ENCODE results near the gene PTPRG.

PTPRG gene

DNA sequence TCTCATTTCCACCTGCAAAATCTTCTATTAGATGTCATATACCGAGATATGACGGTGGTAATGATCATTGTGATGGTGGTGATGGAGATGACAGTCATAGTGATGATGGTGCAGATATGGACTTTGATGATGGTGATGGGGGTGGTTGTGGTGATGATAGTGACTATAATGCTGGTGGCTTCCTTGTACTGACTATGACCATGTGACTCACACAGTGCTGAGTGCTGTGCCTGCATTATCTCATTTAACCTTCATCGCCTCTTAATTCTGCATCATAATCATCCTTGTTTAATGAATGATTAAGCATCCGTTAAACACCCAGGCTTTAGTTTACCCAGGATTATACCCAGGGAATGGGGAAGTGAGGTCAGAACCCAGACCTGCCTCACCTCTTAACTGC, 480.3 kb downstream of the PTPRG start:
- DNase-seq, result no peak

DNA sequence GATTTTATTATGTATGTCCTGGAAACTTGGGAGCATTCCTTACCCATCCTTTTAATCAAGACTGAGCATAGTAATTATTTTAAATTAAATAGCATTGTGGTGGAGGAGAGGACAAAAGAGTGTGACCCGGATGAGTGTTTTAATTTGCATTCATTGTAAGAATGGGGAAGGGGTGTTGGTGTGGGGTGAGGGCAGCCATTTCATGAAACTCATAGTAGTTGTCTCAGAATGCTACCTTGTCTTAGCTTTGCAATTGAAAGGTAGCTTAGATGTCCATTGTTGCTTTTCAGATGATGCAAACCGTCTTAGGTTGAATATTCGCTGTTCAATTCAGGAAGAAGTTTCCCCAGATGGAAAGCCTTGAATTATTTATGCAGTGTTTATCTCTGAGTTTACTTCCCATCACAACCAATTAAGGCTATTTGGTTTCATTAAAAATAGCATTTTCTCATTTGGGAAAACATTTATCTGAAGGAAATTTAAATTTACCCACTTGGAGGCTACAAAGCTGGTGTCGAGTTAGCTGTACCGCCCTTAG, 483.6 kb downstream of the PTPRG start:
- DNase-seq, result no peak

DNA sequence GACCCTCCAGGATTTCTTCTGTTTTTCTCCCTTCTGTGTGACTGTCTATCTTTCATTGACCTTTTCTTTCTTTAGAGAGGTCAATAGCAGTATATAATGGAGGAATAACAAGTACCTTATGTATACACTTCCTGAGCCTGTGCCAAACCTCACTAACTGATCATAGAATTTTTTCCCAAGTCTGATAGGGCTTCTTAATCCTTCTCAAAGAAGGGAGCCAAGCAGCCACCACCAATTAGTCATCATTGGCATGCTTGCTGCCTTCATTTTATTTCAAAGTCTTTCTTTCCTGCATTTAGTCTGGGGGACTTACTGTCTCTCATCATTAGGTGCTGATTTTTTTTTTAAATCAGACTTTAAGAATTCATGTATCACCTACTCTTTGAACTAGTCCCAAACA, 485.0 kb downstream of the PTPRG start:
- no peak for DNase-seq

DNA sequence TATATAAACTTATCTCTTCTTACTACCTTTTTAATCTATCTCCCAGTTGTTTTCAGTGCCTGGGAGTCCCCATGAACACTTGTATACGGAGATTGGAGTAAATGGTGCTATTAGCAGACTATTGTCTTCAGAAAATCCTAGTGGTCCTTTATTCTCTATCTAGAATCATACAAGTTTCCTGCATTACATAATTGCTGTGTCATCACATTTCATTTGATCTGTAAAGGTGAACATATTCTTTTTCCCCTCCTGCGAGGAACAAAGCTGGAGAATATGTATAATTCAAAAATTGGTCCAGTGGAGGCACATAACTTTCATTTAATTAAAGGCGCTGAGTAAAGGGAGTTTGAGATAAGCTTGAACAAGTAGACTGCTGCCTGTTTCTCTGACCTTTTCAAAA, 487.2 kb downstream of the PTPRG start:
- DNase-seq, result no peak

DNA sequence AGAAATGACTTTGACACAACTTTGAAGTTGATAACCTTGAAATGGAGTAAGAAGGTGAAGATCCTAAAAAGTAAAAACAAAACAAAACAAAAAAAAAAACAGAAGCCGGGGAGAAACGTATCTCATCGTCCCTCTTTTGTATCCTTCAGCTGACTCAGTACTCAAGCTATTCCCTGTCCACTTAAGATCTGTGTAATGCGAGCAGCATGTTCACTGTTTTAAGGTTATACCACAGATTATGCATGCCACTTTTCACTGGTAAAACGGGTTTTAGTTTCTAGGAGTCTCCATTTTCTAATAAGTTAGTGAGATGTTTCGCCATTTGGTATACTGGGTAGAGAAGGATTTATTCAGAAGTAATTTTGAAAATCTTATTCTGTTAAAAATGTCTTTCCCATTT, 487.7 kb downstream of the PTPRG start:
- no peak for DNase-seq

DNA sequence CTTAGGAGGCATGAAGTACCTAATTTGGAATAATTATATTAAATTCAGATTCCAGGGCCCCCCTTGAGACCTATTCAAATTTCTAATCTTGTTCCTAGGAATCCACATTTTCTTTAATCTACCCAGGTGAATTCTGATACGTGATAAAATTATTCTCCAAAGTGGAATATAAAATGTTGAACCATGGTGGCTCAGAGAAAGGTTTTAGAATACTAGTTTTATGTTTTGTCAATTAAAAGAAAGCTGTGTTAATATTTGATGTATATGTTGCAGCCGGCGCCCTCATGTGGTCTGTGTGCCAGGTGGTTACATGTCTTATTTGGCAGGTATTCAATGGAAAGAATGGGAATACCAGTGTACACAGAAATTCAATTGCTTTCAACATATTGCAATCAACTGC, 490.1 kb downstream of the PTPRG start:
- DNase-seq, result no peak

DNA sequence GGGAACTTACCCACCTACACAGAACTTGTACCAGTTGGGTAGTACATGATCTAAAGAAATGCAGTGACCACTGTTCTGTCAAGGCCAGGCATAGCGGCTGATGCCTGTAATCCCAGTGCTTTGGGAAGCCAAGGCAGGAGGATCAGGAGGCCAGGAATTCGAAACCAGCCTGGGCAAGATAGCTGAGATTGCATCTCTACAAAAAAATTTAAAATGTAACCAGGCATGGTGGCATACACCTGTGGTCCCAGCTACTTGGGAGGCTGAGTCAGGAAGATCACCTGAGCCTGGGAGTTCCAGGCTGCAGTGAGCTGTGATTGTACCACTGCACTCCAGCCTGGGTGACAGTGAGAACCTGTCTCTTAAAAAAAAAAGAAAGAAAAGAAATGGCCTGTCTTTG, 491.0 kb downstream of the PTPRG start:
- DNase-seq, result no peak

DNA sequence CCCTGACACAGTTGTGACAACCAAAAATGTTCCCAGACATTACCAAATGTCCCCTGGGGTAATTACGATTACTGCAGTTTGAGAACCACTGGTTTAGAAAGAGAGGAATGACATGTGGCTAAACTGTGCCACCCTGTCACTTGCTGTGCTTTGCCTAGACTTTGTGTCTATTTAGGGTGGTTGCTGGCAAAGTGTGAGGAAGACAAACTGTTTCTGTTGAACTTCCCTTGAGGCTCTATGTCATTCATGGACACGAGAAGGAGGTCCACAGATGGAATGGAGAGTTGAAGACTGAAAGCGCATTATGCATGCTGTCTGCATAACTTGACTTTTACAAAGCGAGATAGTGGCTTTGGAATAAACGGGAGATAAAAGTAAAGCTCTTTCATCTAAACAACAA, 495.3 kb downstream of the PTPRG start:
- no peak for DNase-seq

DNA sequence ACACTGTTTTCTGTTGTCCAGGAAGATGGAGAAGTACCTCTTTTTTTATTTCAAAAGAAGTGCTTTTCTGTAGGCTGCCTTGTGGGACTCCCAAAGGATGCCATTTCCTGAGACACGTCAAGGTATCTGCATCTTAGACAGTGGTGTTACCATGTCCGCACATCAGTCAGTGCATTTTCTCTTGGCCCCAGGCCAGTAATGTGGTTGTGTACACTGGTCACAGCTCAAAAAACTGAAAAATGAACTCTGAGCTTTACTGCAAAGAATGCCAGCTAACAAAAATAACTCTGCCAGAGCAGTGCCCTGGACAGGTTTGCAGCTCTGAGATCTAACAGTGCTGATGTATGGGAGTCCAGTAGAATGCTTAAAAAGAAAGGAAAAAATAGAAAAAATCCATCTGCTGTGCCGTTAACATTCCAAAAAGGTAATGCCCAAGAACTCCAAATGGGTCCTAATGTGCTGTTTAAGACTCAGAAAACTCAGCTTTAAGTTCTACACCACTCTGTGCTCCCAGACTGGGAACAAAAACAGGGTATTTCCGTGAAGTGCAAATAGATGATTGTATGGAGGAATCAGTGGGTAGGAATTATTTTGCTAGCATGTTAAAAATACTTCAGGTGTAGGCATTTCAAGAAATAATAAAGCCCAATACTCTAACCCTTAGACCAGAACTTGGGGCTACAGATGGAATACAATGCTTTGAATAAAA, 496.1 kb downstream of the PTPRG start:
- DNase-seq, result no peak

DNA sequence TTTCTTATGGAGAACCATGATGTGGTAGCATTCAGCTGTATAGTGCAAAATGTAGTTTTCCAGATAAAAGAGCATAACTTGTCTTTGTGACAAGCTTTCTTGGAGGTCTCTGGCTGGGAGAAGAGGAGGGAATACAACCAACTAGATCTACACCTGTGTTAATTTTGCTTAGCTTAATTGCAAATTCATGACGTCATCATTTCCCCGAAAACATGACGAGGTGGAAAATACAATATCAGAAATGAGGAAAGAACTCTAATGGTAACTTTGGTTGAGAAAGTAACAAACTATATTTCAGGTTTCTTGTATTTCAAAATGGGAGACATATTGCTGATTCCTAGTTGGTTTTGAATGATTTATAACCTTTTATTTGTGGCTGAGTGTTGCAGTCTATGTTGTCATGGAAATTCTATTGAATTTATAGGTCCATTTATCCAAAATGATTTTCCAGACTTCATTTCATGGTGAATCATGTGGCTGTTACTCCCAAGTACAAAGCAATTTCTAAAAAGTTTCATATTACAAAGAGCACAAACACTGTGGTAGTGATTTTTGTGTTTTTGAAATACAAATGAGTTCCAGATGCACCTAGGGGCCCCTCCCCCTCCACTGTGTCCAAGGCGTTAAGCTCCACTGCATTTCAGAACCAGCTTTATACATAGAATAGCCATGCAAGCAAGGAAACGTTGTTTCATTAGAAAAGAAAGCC, 504.8 kb downstream of the PTPRG start:
- DNase-seq, result no peak

DNA sequence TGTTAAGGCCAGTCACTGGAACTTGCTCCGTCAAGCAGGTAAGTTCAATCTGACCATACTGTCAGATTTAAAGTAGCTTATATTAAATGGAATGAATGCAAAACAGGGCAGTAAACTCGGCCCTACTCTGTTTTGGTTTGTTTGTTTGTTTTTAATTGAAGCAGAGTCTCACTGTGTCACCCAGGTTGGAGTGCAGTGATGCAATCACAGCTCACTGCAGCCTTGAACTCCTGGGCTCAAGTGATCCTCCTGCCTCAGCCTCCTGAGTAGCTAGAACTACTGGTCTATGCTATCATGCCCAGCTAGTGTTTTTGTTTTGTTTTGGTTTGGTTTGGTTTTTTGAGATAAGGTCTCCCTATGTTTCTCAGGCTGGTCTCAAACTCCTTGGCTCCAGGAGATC, 507.0 kb downstream of the PTPRG start:
- DNase-seq, result no peak

DNA sequence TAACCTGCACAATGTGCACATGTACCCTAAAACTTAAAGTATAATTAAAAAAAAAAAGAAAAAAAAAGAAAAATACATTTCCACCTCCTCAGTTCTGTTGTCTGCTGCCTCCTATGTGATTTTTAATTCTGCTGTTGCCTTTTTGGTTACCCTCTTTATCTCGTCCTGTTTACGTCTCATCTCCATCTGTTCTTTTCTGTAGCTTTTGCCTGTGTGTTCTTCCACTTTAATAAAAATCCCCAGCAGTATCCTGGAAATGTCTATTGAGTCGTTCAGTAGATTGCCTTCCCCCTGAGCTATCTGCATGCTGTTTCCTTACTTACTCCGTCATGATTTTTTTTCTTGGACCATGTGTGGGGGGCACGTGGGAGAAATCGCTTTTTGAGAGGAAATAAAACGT, 509.5 kb downstream of the PTPRG start:
- no peak for DNase-seq

DNA sequence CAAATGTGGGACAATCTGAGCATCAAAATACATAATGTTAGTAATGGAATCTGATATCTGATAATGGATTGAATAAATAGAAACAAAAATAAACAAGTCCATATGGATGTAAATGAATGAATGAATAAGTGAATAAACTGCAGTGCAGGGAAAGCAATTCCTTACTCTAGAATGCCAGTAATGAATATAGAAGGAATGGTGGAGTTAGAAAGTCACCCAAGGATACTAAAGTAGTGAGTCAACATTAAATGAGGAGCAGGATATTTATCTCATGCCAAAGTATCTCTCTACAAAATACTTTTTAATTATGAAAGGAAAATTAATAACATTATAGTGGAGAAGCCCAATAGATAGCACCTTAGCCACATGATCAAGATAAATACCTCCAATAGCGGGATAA, 511.7 kb downstream of the PTPRG start:
- DNase-seq, result no peak

DNA sequence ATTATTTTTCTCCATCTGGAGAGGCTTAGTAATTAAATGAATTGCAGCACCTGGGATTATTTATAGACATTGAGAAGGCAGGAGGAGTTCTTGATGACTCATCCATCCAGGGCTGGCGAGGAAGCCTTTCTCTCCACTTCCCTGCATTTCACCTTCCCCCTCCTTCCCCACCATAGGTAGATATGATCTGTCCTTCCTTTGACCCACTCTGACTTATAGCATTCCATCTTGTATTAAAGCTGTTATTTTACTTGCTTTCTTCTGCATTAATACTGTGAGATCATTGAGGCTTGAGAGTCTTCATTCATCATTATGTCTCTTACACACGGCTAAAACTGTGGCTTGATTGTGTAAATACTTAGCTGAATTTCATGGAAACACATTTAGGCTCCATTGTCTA, 523.2 kb downstream of the PTPRG start:
- no peak for DNase-seq

DNA sequence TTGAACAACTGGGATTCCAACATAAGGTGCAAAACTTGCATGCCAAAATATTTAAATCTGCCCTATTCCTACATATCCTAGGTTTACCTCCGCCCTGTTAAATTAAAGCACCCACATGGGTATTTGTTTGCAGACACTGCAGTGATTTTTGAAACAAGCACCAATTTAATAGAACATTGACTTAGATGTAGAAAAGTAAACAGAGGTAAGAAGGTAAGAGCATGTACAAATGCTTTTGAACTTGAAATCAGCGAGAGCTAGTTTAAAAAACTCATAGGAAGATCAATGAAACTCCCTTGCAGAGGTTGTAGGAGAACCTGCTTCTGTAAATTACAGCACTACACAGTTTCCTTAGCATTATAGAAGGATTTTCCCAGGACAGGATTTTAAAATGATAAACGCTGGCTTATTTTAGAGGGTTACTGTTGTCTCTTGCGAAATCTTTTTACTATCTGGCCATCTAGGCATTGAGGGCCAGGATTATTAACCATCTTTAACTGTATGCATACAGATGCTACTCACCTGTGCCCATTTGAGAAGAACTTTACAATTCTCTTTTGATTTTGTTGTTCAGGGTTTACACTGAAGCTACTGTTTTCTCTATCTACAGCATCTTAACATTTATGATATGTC, 527.2 kb downstream of the PTPRG start:
- DNase-seq, result no peak

DNA sequence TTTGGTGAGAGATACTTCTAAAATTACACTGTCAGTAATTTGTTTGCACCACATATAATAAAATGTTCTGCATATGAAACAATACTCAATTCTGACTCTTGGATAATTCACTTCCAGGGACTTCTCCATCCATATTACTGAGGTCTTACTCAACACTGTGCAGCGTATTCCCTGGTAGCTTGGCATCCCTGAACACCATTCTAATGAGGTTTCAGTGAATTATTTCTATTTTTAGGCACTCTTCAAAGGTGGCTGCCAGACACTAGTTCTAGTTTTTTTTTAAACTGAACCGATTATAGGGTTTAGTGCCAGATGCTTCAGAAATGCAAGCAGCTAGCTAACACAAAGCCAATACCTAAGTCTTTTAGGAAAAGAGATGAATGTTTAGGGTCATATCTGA, 528.7 kb downstream of the PTPRG start:
- DNase-seq, result no peak

DNA sequence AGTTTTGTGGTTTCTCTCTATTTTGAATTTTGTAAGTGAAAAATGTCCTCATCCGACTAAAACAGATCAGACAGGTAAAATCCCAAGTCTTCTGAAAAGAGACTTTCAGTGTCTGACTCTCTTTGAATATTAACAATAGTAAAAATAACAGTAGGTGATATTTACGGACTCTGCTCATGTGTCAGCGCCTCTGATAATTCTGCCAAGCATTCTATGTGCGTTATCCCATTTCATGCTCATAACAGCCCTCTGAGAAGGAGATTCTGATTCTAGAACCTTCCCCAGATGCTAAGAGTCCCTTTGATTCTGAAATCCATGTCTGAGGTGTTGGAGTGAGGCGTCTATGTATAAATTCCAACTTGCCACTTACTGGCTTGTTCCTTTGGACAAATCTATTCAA, 529.1 kb downstream of the PTPRG start:
- no peak for DNase-seq

DNA sequence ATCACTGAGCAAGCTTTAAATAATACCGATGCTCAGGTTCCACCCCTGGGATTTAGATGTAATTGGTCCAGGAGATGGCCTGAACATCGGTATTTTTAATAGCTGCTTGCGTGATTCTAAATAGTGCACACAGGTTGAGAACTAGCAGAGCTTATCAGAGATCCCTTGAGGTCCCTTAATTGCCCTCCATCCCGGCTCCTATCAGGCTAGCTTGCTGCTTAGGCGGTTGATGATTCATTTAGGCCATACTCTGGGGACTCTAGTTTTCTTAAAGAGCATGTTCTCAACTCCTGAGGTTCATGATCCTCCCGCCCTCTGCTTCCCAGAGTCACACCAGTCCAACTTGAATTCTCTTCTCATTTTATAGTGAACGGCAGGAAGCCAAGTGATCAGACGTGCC, 531.7 kb downstream of the PTPRG start:
- DNase-seq, result no peak

DNA sequence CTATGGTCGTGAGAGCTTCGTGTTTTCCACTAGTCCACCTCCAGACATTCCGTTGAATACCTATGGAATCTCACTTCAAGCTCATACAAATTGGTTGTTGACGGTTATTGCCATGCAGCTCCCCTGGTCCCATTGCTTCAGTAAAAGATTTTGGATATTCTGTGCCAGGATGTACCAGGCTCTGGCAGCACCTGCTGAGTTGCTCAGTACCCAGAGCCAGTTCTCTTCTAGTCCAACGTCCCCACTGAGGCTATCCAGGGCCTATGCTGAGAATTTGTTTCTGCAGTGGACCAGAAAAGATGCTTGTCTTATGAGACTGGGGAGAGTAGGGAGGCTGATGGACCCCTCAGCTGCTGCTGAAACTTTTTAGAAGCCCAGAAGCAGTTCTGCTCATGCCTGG, 533.1 kb downstream of the PTPRG start:
- no peak for DNase-seq

DNA sequence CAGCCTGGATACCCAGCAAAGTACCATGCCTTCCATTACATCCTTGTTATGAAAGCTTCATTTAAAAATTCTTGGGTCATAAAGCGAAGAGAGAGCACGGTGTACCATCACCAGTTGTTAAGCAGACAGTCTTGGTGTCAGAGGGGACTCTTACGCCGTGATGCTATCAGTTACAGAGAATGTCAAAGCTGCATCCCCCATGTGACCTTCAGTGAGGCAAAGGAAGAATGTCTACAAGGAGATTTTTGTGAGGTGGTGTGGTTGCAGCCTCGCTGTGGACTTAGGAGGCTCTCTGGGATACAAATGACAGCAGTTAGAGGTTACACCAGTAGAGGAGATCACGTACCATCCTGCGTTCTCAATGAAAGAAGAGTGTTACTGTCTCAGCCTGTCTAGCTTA, 533.7 kb downstream of the PTPRG start:
- DNase-seq, result no peak

DNA sequence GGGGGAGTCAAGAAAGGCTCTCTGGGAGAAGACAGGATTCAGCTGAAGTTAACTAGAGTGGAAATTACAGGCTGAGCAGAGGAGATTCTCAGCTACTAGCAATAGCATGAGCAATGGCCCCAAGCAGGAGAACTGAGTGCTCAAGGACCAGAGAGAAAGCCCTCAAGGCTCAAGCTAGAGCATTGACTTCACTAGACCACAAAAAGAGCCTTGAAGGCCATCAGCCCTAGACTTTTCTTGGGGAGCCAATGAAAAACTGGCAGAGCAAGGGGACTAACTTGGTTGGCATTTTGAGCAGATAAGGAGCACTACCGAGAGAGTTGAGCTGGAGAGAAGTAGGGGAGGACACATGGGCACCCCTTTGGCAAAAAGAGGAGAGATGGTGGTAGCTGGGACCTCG, 534.4 kb downstream of the PTPRG start:
- DNase-seq, result no peak

DNA sequence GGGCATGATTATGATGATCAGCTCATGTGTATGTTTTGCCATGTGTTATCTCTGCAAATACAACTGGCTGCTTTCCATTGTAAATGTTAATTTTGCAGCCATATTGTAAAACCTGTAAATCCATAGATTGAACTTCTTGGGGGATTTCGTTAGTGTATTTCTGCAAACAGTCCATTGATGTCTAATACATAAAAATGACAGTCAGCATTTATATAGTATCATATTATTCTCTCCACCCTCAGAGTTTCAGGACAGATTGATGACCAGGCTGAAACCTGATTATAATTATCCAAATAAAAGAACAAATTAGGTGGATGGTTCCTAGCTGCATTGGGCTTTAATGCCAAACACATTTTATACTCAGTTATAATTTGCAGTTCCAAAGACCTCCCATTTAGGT, 535.1 kb downstream of the PTPRG start:
- DNase-seq, result no peak

DNA sequence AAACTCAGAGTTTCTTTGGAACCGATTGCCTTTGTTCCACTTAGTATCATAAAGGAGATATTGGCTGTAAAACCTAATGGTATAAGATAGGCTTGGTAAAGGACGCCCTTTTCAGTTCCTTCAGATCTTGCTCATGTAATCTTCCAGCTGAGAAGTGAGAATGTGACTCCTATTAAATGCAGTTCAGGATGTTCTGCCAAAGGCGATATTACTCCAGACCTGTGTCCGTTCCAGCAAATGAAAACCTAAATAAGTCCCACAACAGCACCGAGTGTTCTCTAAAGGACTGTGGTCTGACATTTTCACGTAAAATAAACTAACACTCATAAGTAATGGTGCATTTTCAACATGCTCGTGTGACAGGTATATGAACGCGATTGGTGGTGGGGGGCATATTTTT, 535.8 kb downstream of the PTPRG start:
- no peak for DNase-seq

DNA sequence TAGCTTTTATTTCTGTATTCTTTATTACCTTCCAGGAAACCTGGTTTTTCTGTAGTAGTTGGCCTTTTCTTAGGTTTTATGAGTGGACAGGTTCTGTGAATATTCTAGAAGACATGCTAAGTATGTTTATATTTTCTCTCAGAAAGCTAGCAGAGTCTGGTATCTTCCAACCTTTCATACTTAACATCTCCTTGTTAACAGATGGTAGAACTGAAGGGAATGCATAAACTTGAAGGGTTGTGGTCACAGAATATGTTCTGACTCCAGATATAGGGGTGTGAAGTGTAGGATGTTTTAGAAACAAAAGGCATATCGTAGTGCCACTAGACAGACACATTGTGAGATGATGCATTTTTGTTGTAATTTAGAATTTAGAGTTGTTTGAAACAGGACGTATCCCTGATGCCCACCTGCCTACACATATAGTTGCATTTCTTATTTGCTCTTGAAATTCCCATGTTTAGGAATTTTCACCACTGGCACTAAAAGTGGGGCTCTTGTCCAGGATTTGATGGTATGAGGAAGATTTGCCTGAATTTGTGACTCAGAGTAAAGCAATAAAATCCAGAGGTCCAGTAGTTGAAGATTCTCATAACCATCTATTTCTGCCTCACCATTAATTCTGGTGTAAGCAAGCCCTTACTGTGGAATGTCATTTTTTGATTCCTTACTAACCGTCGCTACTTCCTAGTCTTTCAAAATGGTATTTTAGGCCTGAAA, 537.4 kb downstream of the PTPRG start:
- no peak for DNase-seq
